Heart left ventricle (tissue), 16 donors: ENCODE results near the gene NOP9. TPM values are rescaled to one million over a fixed set of nuclear protein-coding genes. Genes with fewer than 3 reads are reported as not detected.
"Not testable (repeated sequence)": the region's sequence is repeated elsewhere in the genome, so short reads cannot be mapped to it uniquely, and the experiment has no call there.

Source experiments
- ATAC-seq, 4 donors: fragments of 200-7000 bp; cut with Tn5 transposase; one replicate each; pipeline ENCODE4 v1.9.1; 2020 to 2022; ENCODE audit warnings: moderate library complexity in 4 of 4, mild to moderate bottlenecking in 3 of 4, moderate number of reproducible peaks in 1 of 4
- DNase-seq, 5 donors: peaks; one replicate each; pipeline ENCODE4 v3.0.0-alpha.2; 2020
- H3K27ac ChIP-seq, 12 donors: fragments of 200-600 bp; sonication (generic) in 4 of 12; one replicate each; pipeline versions ENCODE4 v1.5.0 to v1.8.0; 2016 to 2022; ENCODE audit warnings: mild to moderate bottlenecking in 2 of 12
- H3K27me3 ChIP-seq, 9 donors: fragments of 200-600 bp; sonication (generic) in 2 of 9; one replicate each; pipeline versions ENCODE4 v1.5.1 to v1.8.0; 2016 to 2022; ENCODE audit warnings: mild to moderate bottlenecking in 3 of 9
- H3K36me3 ChIP-seq, 9 donors: fragments of 200-600 bp; sonication (generic) in 2 of 9; one replicate each; pipeline versions ENCODE4 v1.5.0 to v1.8.0; 2018 to 2022; ENCODE audit warnings: mild to moderate bottlenecking in 2 of 9
- H3K4me1 ChIP-seq, 12 donors: fragments of 200-600 bp; sonication (generic) in 4 of 12; one replicate each; pipeline versions ENCODE4 v1.5.0 to v1.8.0; 2016 to 2022; ENCODE audit warnings: mild to moderate bottlenecking in 3 of 12
- H3K4me3 ChIP-seq, 12 donors: fragments of 200-600 bp; sonication (generic) in 4 of 12; one replicate each; pipeline versions ENCODE4 v1.5.0 to v1.8.0; 2017 to 2022; ENCODE audit warnings: mild to moderate bottlenecking in 9 of 12, moderate library complexity in 4 of 12
- H3K9me3 ChIP-seq, 12 donors: fragments of 200-600 bp; sonication (generic) in 4 of 12; one replicate each; pipeline versions ENCODE4 v1.5.0 to v1.8.0; 2016 to 2022; ENCODE audit warnings: mild to moderate bottlenecking in 1 of 12
- CTCF ChIP-seq, 12 donors: fragments of 200-600 bp; sonication (generic) in 4 of 12; IDR thresholded peaks; one replicate each; pipeline versions ENCODE4 v1.5.0 to v1.8.0; 2018 to 2022; ENCODE audit warnings: antibody characterized with exemption in 12 of 12, mild to moderate bottlenecking in 5 of 12
- POLR2A ChIP-seq, 2 donors: fragments of 450-650 bp; IDR thresholded peaks; one replicate each; pipeline ENCODE4 v1.6.1; 2017; ENCODE audit warnings: antibody characterized with exemption in 2 of 2, mild to moderate bottlenecking in 2 of 2, moderate library complexity in 2 of 2
- WGBS, 4 donors: extraction: QIAGEN DNeasy Blood & Tissue Kit in 2 of 4; methylation state at CpG; one replicate each; pipeline versions ENCODE4 v1.1.5 to v1.1.7; 2013 to 2018; 5-methylcytosine and 5-hydroxymethylcytosine counted together
- intact Hi-C, 10 donors: fragments of 100-400 bp; cut with DNase I; formaldehyde crosslinking; loops; one replicate each; pipeline versions ENCODE4 v1.11.1 to v1.14.2; 2022
- polyA plus RNA-seq, 2 donors: library from polyadenylated mRNA; stranded (reverse); fragments of 200-250 nt; gene quantifications; one replicate each; pipeline ENCODE4 v1.2.3, GENCODE V29; 2013
- total RNA-seq, 9 donors: library from RNA; depleted of rRNA in 2 of 9; stranded (reverse); fragments of >200 nt in 2 of 9; fragmentation: NEBNext Ultra II Directional in 3 of 9; extraction: Animal tissue kit (Norgen Biotek cat#: 25700) in 3 of 9; gene quantifications; one replicate each; pipeline versions ENCODE4 v1.1.0 to v1.2.4, GENCODE V29; 2016 to 2023
- donor health status: ischemic (EF 13 %, LVEDD 7.1; RV severe dilation, severe dysfunction).
- donor health status: healthy with polysubstance abuse.
- donor health status: DM: no; HTN: yes; CAD: no.
- donor health status: DM: no; HTN: no; CAD: no.
- donor health status: ischemic (EF 25% LVEDD 6.9; RV normal size, moderate dysfunction).
- donor health status: ischemic (EF 25% LVEDD 5.7; RV mildly dilated, moderate dysfunction).
- donor health status: healthy.
- donor health status: DM: yes; HTN: yes; CAD: no.
- donor health status: ischemic (EF 35%, LVEDD 5.7; RV mildly dilated, moderate dysfunction).
- donor health status: nonischemic (EF 11% LVEDD 7.7; RV severe dilation, severe dysfunction).
- donor health status: DM: yes; HTN: yes; CAD: no.
- donor health status: PGD.
- donor health status: ischemic (EF 29% LVEDD 5.4; RV normal size, mild dysfunction).
- donor health status: nonischemic (EF 23%, LVEDD 6.1; RV moderate dilation, normal function).

NOP9 gene
- total and polyA plus RNA-seq, 11 donors = 13.5 to 34.0 (median 27.8) TPM

- no peak overlapping the region for H3K27ac ChIP-seq
- H3K27me3 ChIP-seq = peaks cover 0 to 22% (median 0%) of the 10 kb centered on the region in 9 donors
- H3K4me3 ChIP-seq = no peak overlapping the region
- intact Hi-C loops = no loop called here
- ATAC-seq (no peak), DNase-seq (no peak)
- no peaks in the 10 kb centered on the region for H3K36me3 ChIP-seq
- H3K4me1 ChIP-seq = peaks cover 0 to 18% (median 0%) of the 10 kb centered on the region in 12 donors
- no peaks in the 10 kb centered on the region for H3K9me3 ChIP-seq
- WGBS, 4 donors = 58 to 70% (median 62%) methylated on average over 5 of the region's 5 CpGs
- TF ChIP-seq CTCF (IDR thresholded peaks at IDR 0.05) (no peak), POLR2A (IDR thresholded peaks at IDR 0.05) (no peak)
These were observed 50.1 kb downstream of the NOP9 start for GRCh38 chr14:24349742-24350141.

GRCh38 chr14:24351517-24351916 is 51.9 kb downstream of the NOP9 start:
- H3K4me3 ChIP-seq = no peak overlapping the region
- intact Hi-C loops = no loop called here
- H3K27me3 ChIP-seq = peaks cover 0 to 26% (median 0%) of the 10 kb centered on the region in 9 donors
- ATAC-seq = peak in 3 of 4 donors; percentile 58 to 67 (median 59)
- H3K9me3 ChIP-seq = no peaks in the 10 kb centered on the region
- DNase-seq = no peak
- WGBS, 4 donors = 14 to 25% (median 18%) methylated on average over 4 of the region's 4 CpGs
- no peaks in the 10 kb centered on the region for H3K36me3 ChIP-seq
- peaks cover 0 to 15% (median 0%) of the 10 kb centered on the region in 12 donors for H3K4me1 ChIP-seq
- H3K27ac ChIP-seq = no peak overlapping the region
- TF ChIP-seq CTCF (IDR thresholded peaks at IDR 0.05) (no peak), POLR2A (IDR thresholded peaks at IDR 0.05) (no peak)

- Histone ChIP-seq H3K36me3 (no peaks in the 10 kb centered on the region), H3K9me3 (no peaks in the 10 kb centered on the region), H3K27me3 (peaks cover 0 to 26% (median 0%) of the 10 kb centered on the region in 9 donors), H3K4me3 (no peak overlapping the region), H3K4me1 (peaks cover 0 to 13% (median 0%) of the 10 kb centered on the region in 12 donors), H3K27ac (no peak overlapping the region)
- no peak for DNase-seq
- ATAC-seq = no peak
- TF ChIP-seq POLR2A (IDR thresholded peaks at IDR 0.05) (no peak), CTCF (IDR thresholded peaks at IDR 0.05) (no peak)
- intact Hi-C loops = no loop called here
- WGBS, 4 donors = 67 to 73% (median 71%) methylated on average over 5 of the region's 5 CpGs
These were observed 54.2 kb downstream of the NOP9 start for GRCh38 chr14:24353559-24354481.

GRCh38 chr14:24354482-24354825 is 54.8 kb downstream of the NOP9 start:
- WGBS, 4 donors = 87 to 90% (median 88%) methylated on average over 3 of the region's 3 CpGs
- peaks cover 0 to 13% (median 0%) of the 10 kb centered on the region in 12 donors for H3K4me1 ChIP-seq
- peaks cover 0 to 26% (median 0%) of the 10 kb centered on the region in 9 donors for H3K27me3 ChIP-seq
- intact Hi-C loops, H3K4me3 ChIP-seq, DNase-seq, H3K36me3 ChIP-seq, ATAC-seq, H3K9me3 ChIP-seq, H3K27ac ChIP-seq: not testable (repeated sequence)
